Measurements from ENCODE around the gene TIMP1.

GRCh38 chrX:47558436-47558835 lies 23.8 kb upstream of the TIMP1 start:
- TF ChIP-seq EZH2 (IDR thresholded peaks at IDR 0.05; ENCODE audit: insufficient read depth, poor library complexity, severe bottlenecking) (no peak), EZH2phosphoT487 (IDR thresholded peaks at IDR 0.05; ENCODE audit: insufficient read depth, low read depth) (no peak)

Measured in GM23248 (cell line).